Stimulated activated CD4-positive, alpha-beta T cell treated with anti-CD3 and anti-CD28 coated beads, Interleukin-1b, Interleukin-23, amount 100 ng/mL, for 1 hour (primary cell): ENCODE results near the gene SLC6A13.

Experiments
- DNase-seq, 2 donors: peaks; one replicate each; pipeline ENCODE4 v3.0.0-alpha.2; 2020; ENCODE audit warnings: low read depth in 2 of 2

SLC6A13 gene

GRCh38 chr12:177980-178828 is 84.4 kb downstream of the SLC6A13 start:
- no peak for DNase-seq

GRCh38 chr12:177336-177979 is 85.2 kb downstream of the SLC6A13 start:
- DNase-seq, result no peak

- DNase-seq, result no peak
Measured at GRCh38 chr12:176321-177181, 86.1 kb downstream of the SLC6A13 start.

GRCh38 chr12:175759-176158 is 86.9 kb downstream of the SLC6A13 start:
- no peak for DNase-seq

GRCh38 chr12:175250-175649 is 87.4 kb downstream of the SLC6A13 start:
- no peak for DNase-seq

GRCh38 chr12:174596-174995 is 88.0 kb downstream of the SLC6A13 start:
- DNase-seq, result no peak

- DNase-seq, result no peak
Measured at GRCh38 chr12:174124-174523, 88.5 kb downstream of the SLC6A13 start.

GRCh38 chr12:172732-173161 is 89.9 kb downstream of the SLC6A13 start:
- DNase-seq, result no peak

- no peak for DNase-seq
Measured at GRCh38 chr12:171743-172676, 90.6 kb downstream of the SLC6A13 start.

GRCh38 chr12:171276-171675 is 91.4 kb downstream of the SLC6A13 start:
- DNase-seq, result no peak
